DMS 273 treated with DMSO at 0.1 percent for 48 hours (cell line): Measurements from ENCODE around the gene GOLGA1.
"Not testable (repeated sequence)": the region's sequence is repeated elsewhere in the genome, so short reads cannot be mapped to it uniquely, and the experiment has no call there.

Experiments used
- DNase-seq: peaks from one replicate; lab custom pipeline; 2025; lab: John Stamatoyannopoulos, UW

GOLGA1 gene

DNA sequence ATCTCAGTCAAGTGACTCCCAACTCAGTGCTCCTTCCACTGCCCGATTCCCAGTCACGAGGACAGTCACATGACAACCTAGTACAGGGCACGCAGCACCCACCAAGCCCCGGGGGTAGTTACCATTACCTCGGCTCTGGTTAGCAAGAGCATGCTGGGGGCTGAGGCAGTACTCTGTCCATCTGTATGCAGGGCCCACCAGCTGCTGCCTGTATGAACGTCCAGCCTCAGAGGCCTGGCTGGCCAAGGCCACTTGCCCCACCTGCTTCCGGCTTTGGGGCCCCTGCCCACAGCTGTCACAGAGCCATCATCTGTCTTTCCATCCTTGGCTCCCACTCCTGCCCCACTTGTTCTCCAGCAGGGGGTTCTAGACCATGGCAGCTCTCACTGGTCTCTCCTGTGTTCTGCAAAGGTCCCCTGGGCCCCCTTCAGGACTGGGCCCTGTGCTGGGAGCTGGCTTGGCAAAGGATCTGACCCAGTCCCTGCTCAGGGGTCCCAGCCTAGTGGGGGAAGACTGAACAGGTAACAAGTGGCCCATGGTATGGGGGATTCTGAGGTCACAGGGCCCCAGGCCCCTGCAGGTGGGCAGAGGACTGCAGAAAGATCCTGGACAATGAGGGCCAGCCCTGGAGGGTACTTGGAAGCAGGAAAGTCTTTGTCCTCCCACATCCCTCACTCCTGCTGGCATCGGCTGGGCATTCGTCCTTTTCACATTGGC lies 82.4 kb downstream of the GOLGA1 start:
- no peak for DNase-seq

- DNase-seq = no peak
Measured at GRCh38 chr9:124857533-124858162, 83.2 kb downstream of the GOLGA1 start.

- peak; percentile 60 for DNase-seq
Measured at GRCh38 chr9:124855944-124856765, 84.7 kb downstream of the GOLGA1 start.

- DNase-seq = no peak
Measured at GRCh38 chr9:124855566-124855943, 85.3 kb downstream of the GOLGA1 start.

- DNase-seq = no peak
Measured at GRCh38 chr9:124854822-124855221, 86.1 kb downstream of the GOLGA1 start.

DNA sequence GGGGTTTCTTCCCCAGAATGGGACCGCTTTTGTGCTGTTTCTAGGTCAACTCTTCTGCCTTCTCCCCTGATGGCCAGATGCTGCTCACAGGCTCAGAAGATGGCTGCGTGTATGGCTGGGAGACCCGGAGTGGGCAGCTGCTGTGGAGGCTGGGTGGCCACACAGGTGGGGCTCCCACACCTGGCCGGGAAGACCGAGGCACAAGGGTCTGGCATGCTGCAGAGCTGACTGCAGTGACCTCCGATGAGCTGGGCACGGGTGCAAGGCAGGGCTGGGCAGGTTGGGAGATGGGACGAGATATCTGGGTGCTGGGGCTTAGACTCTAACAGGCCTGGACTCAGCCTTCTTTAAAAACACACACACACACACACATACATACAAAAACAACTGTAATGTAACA lies 86.7 kb downstream of the GOLGA1 start:
- DNase-seq = no peak

DNA sequence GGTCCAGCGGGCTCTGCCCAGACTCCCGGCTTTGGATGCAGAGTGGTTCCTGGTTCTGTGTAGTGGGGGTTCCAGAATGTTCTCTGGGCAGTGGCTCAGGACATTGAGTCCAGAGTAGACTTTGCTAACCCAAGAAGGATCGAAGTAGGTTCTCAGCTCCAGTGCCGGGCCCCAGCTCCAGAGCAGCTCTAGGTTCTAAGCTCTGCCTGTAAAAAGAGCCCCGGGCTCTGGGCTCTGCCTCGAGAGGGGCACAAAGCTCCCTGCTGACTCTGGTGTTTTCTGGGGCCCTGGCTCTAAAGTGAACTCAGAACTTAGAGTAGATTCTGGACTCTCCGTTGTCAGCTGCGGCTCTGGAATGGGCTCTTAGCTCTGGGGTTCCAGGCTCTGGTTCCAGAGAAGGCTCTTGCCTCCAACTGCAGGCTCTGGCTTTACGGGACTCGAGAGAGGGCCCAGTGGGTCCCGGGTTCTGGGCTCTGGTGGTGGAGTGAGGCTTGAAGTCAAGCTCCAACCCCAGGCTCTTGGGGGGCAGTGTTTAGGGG lies 87.2 kb downstream of the GOLGA1 start:
- DNase-seq = no peak

- DNase-seq = peak; percentile 32
Measured at GRCh38 chr9:124852829-124853531, 87.9 kb downstream of the GOLGA1 start, which contains the start of gene WDR38. Gene WDR38, plus strand, starts transcription at chr9:124853460. Its CDS starts 72 bp downstream, at chr9:124853532.

DNA sequence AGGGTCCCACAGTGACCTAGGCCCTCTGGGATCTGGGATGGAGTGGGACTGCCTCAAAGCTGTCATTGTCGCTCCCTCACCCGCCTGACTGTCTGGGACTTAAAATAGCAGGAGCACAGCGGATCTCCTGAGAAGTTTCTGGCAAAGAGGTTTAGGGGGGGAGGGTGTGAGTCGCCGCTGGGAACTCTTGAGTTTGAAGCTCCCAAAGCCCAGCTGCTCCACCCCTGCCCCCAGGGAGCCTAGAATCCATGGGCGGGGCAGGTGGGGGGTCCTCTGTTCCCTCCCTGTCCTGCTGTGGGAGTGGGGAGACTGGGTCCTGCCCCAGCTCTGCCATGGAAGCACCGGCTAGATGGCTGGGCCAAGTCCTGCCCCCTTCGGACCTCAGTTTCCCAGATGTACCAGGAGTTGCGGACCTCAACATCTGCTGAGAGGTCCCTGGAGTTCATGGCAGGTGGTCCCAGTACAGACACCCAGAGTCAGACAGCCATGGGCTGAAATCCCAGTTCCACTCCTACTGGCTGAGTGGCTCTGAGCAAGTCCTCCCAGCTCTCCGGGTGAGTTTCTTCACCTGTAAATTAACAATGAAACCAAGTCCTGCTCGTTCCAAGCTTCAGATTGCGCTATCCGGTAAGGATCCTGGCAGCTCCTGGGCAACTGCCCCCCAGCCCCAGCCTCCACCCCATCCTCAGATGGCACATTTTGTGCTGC lies 88.6 kb downstream of the GOLGA1 start:
- no peak for DNase-seq

- DNase-seq = no peak
Measured at GRCh38 chr9:124849801-124850200, 91.1 kb downstream of the GOLGA1 start.

GRCh38 chr9:124846969-124847368 lies 93.9 kb downstream of the GOLGA1 start:
- DNase-seq = no peak

DNA sequence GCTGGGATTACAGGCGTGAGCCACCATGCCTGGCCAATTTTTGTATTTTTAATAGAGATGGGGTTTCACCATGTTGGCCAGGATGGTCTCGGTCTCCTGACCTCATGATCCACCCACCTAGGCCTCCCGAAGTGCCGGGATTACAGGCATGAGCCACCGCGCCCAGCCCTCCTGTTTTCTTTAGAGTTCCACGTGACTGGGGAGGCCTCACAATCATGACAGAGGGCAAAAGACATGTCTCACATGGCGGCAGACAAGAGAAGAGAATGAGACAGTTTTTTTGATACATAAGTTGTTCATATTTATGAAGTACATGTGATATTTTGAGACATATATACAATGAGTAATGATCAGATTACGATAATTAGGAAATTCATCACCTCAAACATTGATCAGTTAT lies 94.4 kb downstream of the GOLGA1 start:
- not testable (repeated sequence) for DNase-seq

- no peak for DNase-seq
Measured at GRCh38 chr9:124844291-124844690, 96.6 kb downstream of the GOLGA1 start.

DNA sequence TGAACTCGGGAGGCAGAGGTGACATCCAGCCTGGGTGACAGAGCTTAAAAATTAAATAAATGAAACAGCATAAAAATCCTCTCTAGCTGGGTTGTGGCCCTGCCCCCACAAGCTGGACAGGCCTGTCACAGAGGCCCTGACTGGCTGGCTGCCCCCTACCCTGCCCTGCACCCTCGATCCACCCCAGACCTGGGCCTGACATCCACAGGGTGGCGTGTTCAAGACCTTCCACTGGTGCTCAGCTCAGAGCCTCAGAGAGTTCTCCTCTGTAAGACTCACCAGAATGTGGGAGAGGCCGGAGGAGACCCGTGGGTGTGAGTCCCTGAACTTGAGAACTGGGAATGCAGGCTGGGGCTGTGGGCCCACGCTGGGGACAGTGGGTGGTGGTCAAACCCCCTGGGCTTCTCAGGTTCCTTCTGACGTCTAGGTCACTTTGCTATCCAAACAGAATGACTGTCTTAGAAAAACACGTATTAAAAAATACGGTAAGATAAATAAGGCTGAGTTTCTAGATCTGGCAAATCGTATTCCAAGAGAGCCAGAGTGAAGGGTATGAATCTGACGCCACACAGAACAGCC lies 97.3 kb downstream of the GOLGA1 start:
- DNase-seq = no peak

- no peak for DNase-seq
Measured at GRCh38 chr9:124841075-124841821, 99.6 kb downstream of the GOLGA1 start.

GRCh38 chr9:124840300-124840833 lies 100.5 kb downstream of the GOLGA1 start:
- DNase-seq = no peak

GRCh38 chr9:124839612-124840299 lies 101.1 kb downstream of the GOLGA1 start:
- peak; percentile 41 for DNase-seq

DNA sequence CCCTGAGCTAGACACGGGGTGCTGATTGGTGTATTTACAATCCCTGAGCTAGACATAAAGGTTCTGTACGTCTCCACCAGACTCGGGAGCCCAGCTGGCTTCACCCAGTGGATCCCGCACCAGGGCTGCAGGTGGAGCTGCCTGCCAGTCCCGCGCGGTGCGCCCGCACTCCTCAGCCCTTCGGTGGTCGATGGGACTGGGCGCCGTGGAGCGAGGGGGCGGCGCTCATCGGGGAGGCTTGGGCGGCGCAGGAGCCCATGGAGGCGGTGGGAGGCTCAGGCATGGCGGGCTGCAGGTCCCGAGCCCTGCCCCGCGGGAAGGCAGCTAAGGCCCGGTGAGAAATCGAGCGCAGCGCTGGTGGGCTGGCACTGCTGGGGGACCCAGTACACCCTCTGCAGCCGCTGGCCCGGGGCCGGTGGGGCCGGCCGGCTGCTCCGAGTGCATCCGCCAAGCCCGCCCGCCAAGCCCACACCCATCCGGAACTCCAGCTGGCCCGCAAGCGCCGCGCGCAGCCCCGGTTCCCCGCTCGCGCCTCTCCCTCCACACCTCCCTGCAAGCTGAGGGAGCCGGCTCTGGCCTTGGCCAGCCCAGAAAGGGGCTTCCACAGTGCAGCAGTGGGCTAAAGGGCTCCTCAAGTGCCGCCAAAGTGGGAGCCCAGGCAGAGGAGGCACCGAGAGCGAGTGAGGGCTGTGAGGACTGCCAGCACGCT lies 102.2 kb downstream of the GOLGA1 start:
- DNase-seq = not testable (repeated sequence)

- not testable (repeated sequence) for DNase-seq
Measured at GRCh38 chr9:124838132-124838531, 102.8 kb downstream of the GOLGA1 start.
